Neutrophil (primary cell): ENCODE measurements around the gene C3orf49.

ENCODE experiments used
- H3K27ac ChIP-seq: fragments of 200-600 bp; sonication (generic); 2 replicates; pipeline ENCODE4 v1.5.1; 2016; ENCODE audit warnings: mild to moderate bottlenecking, moderate library complexity
- H3K27me3 ChIP-seq: fragments of 200-600 bp; sonication (generic); 2 replicates; pipeline ENCODE4 v1.6.0; 2016; ENCODE audit warnings: mild to moderate bottlenecking
- H3K36me3 ChIP-seq: fragments of 200-600 bp; sonication (generic); 2 replicates; pipeline ENCODE4 v1.5.1; 2017
- H3K4me1 ChIP-seq, 2 experiments: fragments of 200-600 bp in 1 of 2; sonication (generic) in 1 of 2; 1 replicate in 1 of 2; 2 replicates in 1 of 2; pipeline versions ENCODE4 v1.5.1 to v1.6.1; 2013 to 2016; ENCODE audit warnings: low read depth in 1 of 2, low read length in 1 of 2, mild to moderate bottlenecking in 1 of 2, moderate library complexity in 1 of 2; ENCODE audit not compliant: control insufficient read depth in 1 of 2, insufficient read depth in 1 of 2
- H3K4me3 ChIP-seq, 2 experiments: fragments of 200-600 bp in 1 of 2; sonication (generic) in 1 of 2; 1 replicate in 1 of 2; 2 replicates in 1 of 2; pipeline ENCODE4 v1.5.1; 2013 to 2016; ENCODE audit warnings: low read depth in 1 of 2, low read length in 1 of 2, mild to moderate bottlenecking in 1 of 2, moderate library complexity in 1 of 2
- H3K9me3 ChIP-seq: fragments of 200-600 bp; sonication (generic); 2 replicates; pipeline ENCODE4 v1.5.1; 2016
- CTCF ChIP-seq: fragments of 200-600 bp; sonication (generic); IDR thresholded peaks from 2 replicates; pipeline ENCODE4 v1.5.1; 2016; ENCODE audit warnings: antibody characterized with exemption

C3orf49 gene

DNA sequence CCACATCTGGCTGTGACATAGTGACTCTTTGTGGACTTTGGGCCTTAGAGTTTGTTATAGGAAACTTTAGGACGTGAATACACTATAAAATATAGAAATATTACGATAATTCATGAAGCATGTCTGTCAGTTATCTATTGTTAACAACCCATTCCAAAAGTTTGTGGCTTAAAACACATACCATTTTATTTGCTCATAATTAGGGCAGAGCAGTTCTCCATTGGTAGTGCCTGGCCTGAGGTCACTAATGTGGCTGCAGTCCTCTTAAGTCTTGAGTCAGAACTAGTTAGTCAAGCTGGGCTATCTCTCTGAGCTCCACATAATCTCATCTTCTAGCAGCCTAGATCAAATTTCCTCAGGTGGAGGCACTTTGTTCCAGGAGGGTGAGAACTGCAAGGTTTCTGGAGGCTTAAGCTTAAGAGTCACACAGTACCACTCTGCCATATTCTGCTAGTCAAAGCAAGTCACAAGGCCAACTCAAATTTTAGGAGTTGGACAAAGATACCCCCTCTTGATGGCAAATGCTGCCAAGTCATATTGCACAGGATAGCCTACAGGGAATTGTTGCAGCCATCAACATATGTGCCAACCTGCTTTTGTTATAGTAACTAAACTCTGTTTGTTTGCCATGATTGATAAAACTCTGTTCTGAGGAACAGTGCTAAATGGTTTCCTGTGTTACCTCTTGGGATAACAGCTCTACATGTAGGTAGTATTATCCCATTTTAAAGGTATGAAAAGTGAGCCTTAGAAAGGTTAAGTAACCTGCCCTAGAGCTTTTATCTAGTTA lies 53.2 kb downstream of the C3orf49 start:
- Histone ChIP-seq H3K36me3 (peaks cover 7% of the 10 kb centered on the region), H3K27ac (no peak overlapping the region), H3K4me1 (peaks cover 10 to 12% of the 10 kb centered on the region in 2 experiments), H3K27me3 (no peaks in the 10 kb centered on the region), H3K9me3 (no peaks in the 10 kb centered on the region), H3K4me3 (no peak overlapping the region)
- no peak for TF ChIP-seq CTCF

- peaks cover 10 to 12% of the 10 kb centered on the region in 2 experiments for H3K4me1 ChIP-seq
- H3K27ac ChIP-seq, result peak overlapping the region; percentile 71
- TF ChIP-seq CTCF, result no peak
- H3K27me3 ChIP-seq, result no peaks in the 10 kb centered on the region
- no peaks in the 10 kb centered on the region for H3K36me3 ChIP-seq
- no peaks in the 10 kb centered on the region for H3K9me3 ChIP-seq
- H3K4me3 ChIP-seq, result no peak overlapping the region
Observed at GRCh38 chr3:63874769-63875168, 55.7 kb downstream of the C3orf49 start.

- H3K9me3 ChIP-seq, result no peaks in the 10 kb centered on the region
- H3K27me3 ChIP-seq, result no peaks in the 10 kb centered on the region
- H3K36me3 ChIP-seq, result no peaks in the 10 kb centered on the region
- H3K27ac ChIP-seq, result no peak overlapping the region
- H3K4me3 ChIP-seq, result no peak overlapping the region
- peaks cover 10 to 12% of the 10 kb centered on the region in 2 experiments for H3K4me1 ChIP-seq
- no peak for TF ChIP-seq CTCF
Observed at GRCh38 chr3:63875510-63875909, 56.4 kb downstream of the C3orf49 start.

DNA sequence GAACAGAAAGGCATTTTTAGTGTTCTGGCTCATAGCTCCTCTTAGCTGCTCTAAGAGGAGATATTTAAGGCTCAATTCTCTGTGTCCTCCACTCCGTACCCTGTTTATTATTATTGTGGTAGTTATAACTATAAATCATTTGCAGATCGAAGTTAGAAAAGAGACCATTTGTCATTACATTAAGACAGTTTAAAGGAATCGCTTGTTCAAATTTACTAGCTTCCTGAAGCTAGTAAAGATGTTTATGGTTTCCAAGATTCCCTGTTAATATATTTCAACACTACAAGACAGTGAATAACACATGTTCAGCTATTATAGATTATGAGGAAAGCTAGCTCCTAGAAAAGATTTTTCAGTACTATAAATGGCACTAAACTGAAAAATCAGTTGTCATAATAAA lies 57.2 kb downstream of the C3orf49 start:
- H3K27me3 ChIP-seq, result no peaks in the 10 kb centered on the region
- H3K27ac ChIP-seq, result no peak overlapping the region
- H3K4me3 ChIP-seq, result no peak overlapping the region
- peaks cover 10 to 12% of the 10 kb centered on the region in 2 experiments for H3K4me1 ChIP-seq
- H3K36me3 ChIP-seq, result no peaks in the 10 kb centered on the region
- TF ChIP-seq CTCF, result no peak
- no peaks in the 10 kb centered on the region for H3K9me3 ChIP-seq

DNA sequence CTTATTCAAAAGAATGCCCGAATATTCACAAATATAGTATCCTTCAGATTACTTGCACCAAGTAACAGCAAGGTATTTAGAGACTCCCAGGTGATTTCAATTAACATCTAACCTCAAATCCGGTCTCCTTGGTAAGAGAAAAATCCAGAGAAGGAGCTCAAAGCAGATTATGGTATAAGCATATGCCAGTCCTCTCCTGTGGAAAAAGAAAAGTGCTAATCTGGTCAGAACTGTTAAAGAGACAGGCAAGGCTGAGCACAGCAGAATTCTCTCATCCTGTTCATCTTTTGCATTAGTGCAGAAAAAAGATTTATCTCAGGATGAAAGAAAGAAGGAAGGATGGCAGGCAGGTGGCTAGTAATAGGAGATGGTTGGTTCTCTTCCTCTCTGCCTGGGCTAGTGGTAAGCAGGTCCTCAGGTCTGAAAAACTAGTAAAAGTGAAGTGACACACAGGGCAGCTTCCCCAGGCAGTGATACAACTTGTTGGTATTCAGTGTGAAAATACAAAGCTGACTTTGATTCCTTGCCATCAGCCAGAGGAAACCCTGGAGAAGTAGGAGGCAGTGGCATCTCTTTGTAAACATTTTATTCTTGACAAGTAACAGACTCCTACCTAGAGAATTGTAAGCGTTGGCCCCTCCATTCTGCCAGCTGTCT lies 58.8 kb downstream of the C3orf49 start:
- H3K36me3 ChIP-seq, result no peaks in the 10 kb centered on the region
- no peaks in the 10 kb centered on the region for H3K9me3 ChIP-seq
- H3K4me1 ChIP-seq, result peaks cover 10 to 12% of the 10 kb centered on the region in 2 experiments
- H3K27me3 ChIP-seq, result no peaks in the 10 kb centered on the region
- H3K4me3 ChIP-seq, result no peak overlapping the region
- no peak for TF ChIP-seq CTCF
- H3K27ac ChIP-seq, result no peak overlapping the region
